ENCODE data around the gene RCAN1.
"Not testable (repeated sequence)": the region's sequence is repeated elsewhere in the genome, so short reads cannot be mapped to it uniquely, and the experiment has no call there.

RCAN1 gene

GRCh38 chr21:34570313-34570712, 44.6 kb downstream of the RCAN1 start:
- H3K27me3 ChIP-seq (ENCODE audit: control insufficient read depth, insufficient read depth, low read length), result no peaks in the 10 kb centered on the region
- no peak overlapping the region for H3K9ac ChIP-seq (ENCODE audit: low read length)

GRCh38 chr21:34569381-34569979, 45.4 kb downstream of the RCAN1 start:
- Histone ChIP-seq H3K36me3 (ENCODE audit: control insufficient read depth, insufficient read depth, low read length) (no peaks in the 10 kb centered on the region), H3K4me1 (ENCODE audit: control insufficient read depth, insufficient read depth, low read length) (peaks cover 9% of the 10 kb centered on the region), H3K27me3 (ENCODE audit: control insufficient read depth, insufficient read depth, low read length) (no peaks in the 10 kb centered on the region), H3K9me3 (ENCODE audit: control insufficient read depth, low read length) (no peaks in the 10 kb centered on the region), H3K9ac (ENCODE audit: low read length) (no peak overlapping the region), H3K4me3 (ENCODE audit: low read length) (no peak overlapping the region)

More at GRCh38 chr21:34570313-34570712, 44.6 kb downstream of the RCAN1 start:
- Histone ChIP-seq H3K36me3 (ENCODE audit: control insufficient read depth, insufficient read depth, low read length) (no peaks in the 10 kb centered on the region), H3K9me3 (ENCODE audit: control insufficient read depth, low read length) (no peaks in the 10 kb centered on the region), H3K4me3 (ENCODE audit: low read length) (no peak overlapping the region), H3K4me1 (ENCODE audit: control insufficient read depth, insufficient read depth, low read length) (peaks cover 9% of the 10 kb centered on the region)

GRCh38 chr21:34568801-34569200, 46.1 kb downstream of the RCAN1 start:
- not testable (repeated sequence) for H3K4me1 ChIP-seq (ENCODE audit: control insufficient read depth, insufficient read depth, low read length); H3K36me3 ChIP-seq (ENCODE audit: control insufficient read depth, insufficient read depth, low read length); H3K4me3 ChIP-seq (ENCODE audit: low read length); H3K9ac ChIP-seq (ENCODE audit: low read length); H3K9me3 ChIP-seq (ENCODE audit: control insufficient read depth, low read length); H3K27me3 ChIP-seq (ENCODE audit: control insufficient read depth, insufficient read depth, low read length)

GRCh38 chr21:34567604-34568155, 47.2 kb downstream of the RCAN1 start:
- Histone ChIP-seq H3K4me3 (ENCODE audit: low read length) (no peak overlapping the region), H3K36me3 (ENCODE audit: control insufficient read depth, insufficient read depth, low read length) (no peaks in the 10 kb centered on the region), H3K27me3 (ENCODE audit: control insufficient read depth, insufficient read depth, low read length) (no peaks in the 10 kb centered on the region), H3K4me1 (ENCODE audit: control insufficient read depth, insufficient read depth, low read length) (peaks cover 9% of the 10 kb centered on the region), H3K9ac (ENCODE audit: low read length) (no peak overlapping the region), H3K9me3 (ENCODE audit: control insufficient read depth, low read length) (no peaks in the 10 kb centered on the region)

- no peaks in the 10 kb centered on the region for H3K27me3 ChIP-seq (ENCODE audit: control insufficient read depth, insufficient read depth, low read length)
- no peak overlapping the region for H3K4me3 ChIP-seq (ENCODE audit: low read length)
- H3K4me1 ChIP-seq (ENCODE audit: control insufficient read depth, insufficient read depth, low read length), result peaks cover 9% of the 10 kb centered on the region
- H3K9ac ChIP-seq (ENCODE audit: low read length), result no peak overlapping the region
- no peaks in the 10 kb centered on the region for H3K36me3 ChIP-seq (ENCODE audit: control insufficient read depth, insufficient read depth, low read length)
- H3K9me3 ChIP-seq (ENCODE audit: control insufficient read depth, low read length), result no peaks in the 10 kb centered on the region
Measured at GRCh38 chr21:34565238-34565637, 49.7 kb downstream of the RCAN1 start.

- H3K4me3 ChIP-seq (ENCODE audit: low read length); H3K9ac ChIP-seq (ENCODE audit: low read length); H3K4me1 ChIP-seq (ENCODE audit: control insufficient read depth, insufficient read depth, low read length); H3K36me3 ChIP-seq (ENCODE audit: control insufficient read depth, insufficient read depth, low read length); H3K9me3 ChIP-seq (ENCODE audit: control insufficient read depth, low read length); H3K27me3 ChIP-seq (ENCODE audit: control insufficient read depth, insufficient read depth, low read length): not testable (repeated sequence)
Measured at GRCh38 chr21:34563370-34563769, 51.5 kb downstream of the RCAN1 start.

- Histone ChIP-seq H3K27me3 (ENCODE audit: control insufficient read depth, insufficient read depth, low read length) (no peaks in the 10 kb centered on the region), H3K4me3 (ENCODE audit: low read length) (no peak overlapping the region), H3K9ac (ENCODE audit: low read length) (no peak overlapping the region), H3K9me3 (ENCODE audit: control insufficient read depth, low read length) (no peaks in the 10 kb centered on the region), H3K4me1 (ENCODE audit: control insufficient read depth, insufficient read depth, low read length) (no peaks in the 10 kb centered on the region), H3K36me3 (ENCODE audit: control insufficient read depth, insufficient read depth, low read length) (no peaks in the 10 kb centered on the region)
Measured at GRCh38 chr21:34561806-34562205, 53.1 kb downstream of the RCAN1 start.

GRCh38 chr21:34560609-34561008, 54.3 kb downstream of the RCAN1 start:
- H3K4me3 ChIP-seq (ENCODE audit: low read length), result no peak overlapping the region
- H3K9me3 ChIP-seq (ENCODE audit: control insufficient read depth, low read length), result no peaks in the 10 kb centered on the region
- no peaks in the 10 kb centered on the region for H3K36me3 ChIP-seq (ENCODE audit: control insufficient read depth, insufficient read depth, low read length)
- no peak overlapping the region for H3K9ac ChIP-seq (ENCODE audit: low read length)
- no peaks in the 10 kb centered on the region for H3K27me3 ChIP-seq (ENCODE audit: control insufficient read depth, insufficient read depth, low read length)
- no peaks in the 10 kb centered on the region for H3K4me1 ChIP-seq (ENCODE audit: control insufficient read depth, insufficient read depth, low read length)

- no peak overlapping the region for H3K9ac ChIP-seq (ENCODE audit: low read length)
- H3K4me1 ChIP-seq (ENCODE audit: control insufficient read depth, insufficient read depth, low read length), result no peaks in the 10 kb centered on the region
- no peaks in the 10 kb centered on the region for H3K9me3 ChIP-seq (ENCODE audit: control insufficient read depth, low read length)
- no peak overlapping the region for H3K4me3 ChIP-seq (ENCODE audit: low read length)
- H3K27me3 ChIP-seq (ENCODE audit: control insufficient read depth, insufficient read depth, low read length), result no peaks in the 10 kb centered on the region
- no peaks in the 10 kb centered on the region for H3K36me3 ChIP-seq (ENCODE audit: control insufficient read depth, insufficient read depth, low read length)
Measured at GRCh38 chr21:34560021-34560420, 54.9 kb downstream of the RCAN1 start.

GRCh38 chr21:34559089-34559631, 55.8 kb downstream of the RCAN1 start:
- Histone ChIP-seq H3K4me1 (ENCODE audit: control insufficient read depth, insufficient read depth, low read length) (no peaks in the 10 kb centered on the region), H3K9ac (ENCODE audit: low read length) (no peak overlapping the region), H3K27me3 (ENCODE audit: control insufficient read depth, insufficient read depth, low read length) (no peaks in the 10 kb centered on the region), H3K9me3 (ENCODE audit: control insufficient read depth, low read length) (no peaks in the 10 kb centered on the region), H3K36me3 (ENCODE audit: control insufficient read depth, insufficient read depth, low read length) (no peaks in the 10 kb centered on the region), H3K4me3 (ENCODE audit: low read length) (no peak overlapping the region)

- no peaks in the 10 kb centered on the region for H3K9me3 ChIP-seq (ENCODE audit: control insufficient read depth, low read length)
- H3K9ac ChIP-seq (ENCODE audit: low read length), result no peak overlapping the region
- H3K27me3 ChIP-seq (ENCODE audit: control insufficient read depth, insufficient read depth, low read length), result no peaks in the 10 kb centered on the region
- H3K4me1 ChIP-seq (ENCODE audit: control insufficient read depth, insufficient read depth, low read length), result no peaks in the 10 kb centered on the region
- H3K36me3 ChIP-seq (ENCODE audit: control insufficient read depth, insufficient read depth, low read length), result no peaks in the 10 kb centered on the region
- no peak overlapping the region for H3K4me3 ChIP-seq (ENCODE audit: low read length)
Measured at GRCh38 chr21:34558166-34558565, 56.7 kb downstream of the RCAN1 start.

- no peaks in the 10 kb centered on the region for H3K36me3 ChIP-seq (ENCODE audit: control insufficient read depth, insufficient read depth, low read length)
- H3K4me1 ChIP-seq (ENCODE audit: control insufficient read depth, insufficient read depth, low read length), result no peaks in the 10 kb centered on the region
- no peaks in the 10 kb centered on the region for H3K9me3 ChIP-seq (ENCODE audit: control insufficient read depth, low read length)
- no peak overlapping the region for H3K9ac ChIP-seq (ENCODE audit: low read length)
- H3K4me3 ChIP-seq (ENCODE audit: low read length), result no peak overlapping the region
- H3K27me3 ChIP-seq (ENCODE audit: control insufficient read depth, insufficient read depth, low read length), result no peaks in the 10 kb centered on the region
Measured at GRCh38 chr21:34557261-34557660, 57.7 kb downstream of the RCAN1 start.
